HUDEP-2 (cell line): ENCODE measurements around the gene RTN4RL2.
A peak's percentile ranks its signal among the peaks of the same experiment; 100 is the strongest.

Experiments
- DNase-seq, 76 experiments: peaks; one replicate each; lab custom pipeline; 2025; ENCODE audit not compliant: unreplicated experiment in 76 of 76; lab: John Stamatoyannopoulos, UW

The RTN4RL2 gene

GRCh38 chr11:57460758-57461749 is 726 bp downstream of the RTN4RL2 start:
- no peak for DNase-seq

GRCh38 chr11:57461841-57462489 is 1.6 kb downstream of the RTN4RL2 start:
- DNase-seq = no peak

GRCh38 chr11:57462597-57462996 is 2.3 kb downstream of the RTN4RL2 start:
- DNase-seq = no peak

- no peak for DNase-seq
Observed at GRCh38 chr11:57463671-57464538, 3.6 kb downstream of the RTN4RL2 start.

- DNase-seq = no peak
Observed at GRCh38 chr11:57464539-57465181, 4.3 kb downstream of the RTN4RL2 start.

GRCh38 chr11:57466680-57467079 is 6.4 kb downstream of the RTN4RL2 start:
- DNase-seq = no peak

GRCh38 chr11:57467508-57468157 is 7.3 kb downstream of the RTN4RL2 start:
- no peak for DNase-seq

GRCh38 chr11:57468276-57468675 is 7.9 kb downstream of the RTN4RL2 start:
- no peak for DNase-seq

- DNase-seq = no peak
Observed at GRCh38 chr11:57469268-57469667, 8.9 kb downstream of the RTN4RL2 start.

GRCh38 chr11:57471496-57471895 is 11.2 kb downstream of the RTN4RL2 start:
- DNase-seq = peak in 2 of 76 experiments; percentile 12 to 15

- peak in 4 of 76 experiments; percentile 21 to 32 (median 22) for DNase-seq
Observed at GRCh38 chr11:57473285-57473841, 13.0 kb downstream of the RTN4RL2 start.

- DNase-seq = peak in 59 of 76 experiments; percentile 17 to 77 (median 56)
Observed at GRCh38 chr11:57474017-57474802, 13.9 kb downstream of the RTN4RL2 start.

- DNase-seq = peak in 1 of 76 experiments; percentile 54
Observed at GRCh38 chr11:57474803-57475115, 14.4 kb downstream of the RTN4RL2 start.

GRCh38 chr11:57475191-57475590 is 14.9 kb downstream of the RTN4RL2 start:
- no peak for DNase-seq

- DNase-seq = no peak
Observed at GRCh38 chr11:57475671-57476046, 15.3 kb downstream of the RTN4RL2 start.

- peak in 45 of 76 experiments; percentile 7 to 68 (median 45) for DNase-seq
Observed at GRCh38 chr11:57476047-57476756, 15.9 kb downstream of the RTN4RL2 start.

- DNase-seq = peak in 62 of 76 experiments; percentile 11 to 72 (median 54)
Observed at GRCh38 chr11:57476757-57477506, 16.6 kb downstream of the RTN4RL2 start.
